GM19023 (cell line): ENCODE results near the gene ACSBG1.

Source experiments
- ATAC-seq: cut with Tn5 transposase; IDR thresholded peaks from one replicate; pipeline ENCODE4 v1.9.1; 2021; ENCODE audit warnings: mild to moderate bottlenecking, moderate library complexity; ENCODE audit not compliant: unreplicated experiment

The ACSBG1 gene

GRCh38 chr15:78140292-78140691, 94.1 kb downstream of the ACSBG1 start:
- no peak for ATAC-seq

- no peak for ATAC-seq
These were observed 94.8 kb downstream of the ACSBG1 start for GRCh38 chr15:78139578-78139977.

GRCh38 chr15:78133801-78134200, 100.6 kb downstream of the ACSBG1 start:
- no peak for ATAC-seq

- peak; percentile 80 for ATAC-seq
These were observed 102.9 kb downstream of the ACSBG1 start, which contains the start of gene CIB2 for GRCh38 chr15:78131295-78132061. TSS of gene CIB2 (minus strand) at chr15:78131445. CDS start at chr15:78131215, 230 bp downstream.

GRCh38 chr15:78130466-78131294, 103.7 kb downstream of the ACSBG1 start:
- peak; percentile 39 for ATAC-seq

GRCh38 chr15:78129751-78130287, 104.5 kb downstream of the ACSBG1 start:
- ATAC-seq, result no peak

GRCh38 chr15:78129077-78129750, 105.2 kb downstream of the ACSBG1 start:
- no peak for ATAC-seq

- ATAC-seq, result no peak
These were observed 106.5 kb downstream of the ACSBG1 start for GRCh38 chr15:78127882-78128281.

- ATAC-seq, result no peak
These were observed 109.1 kb downstream of the ACSBG1 start for GRCh38 chr15:78125267-78125666.

- no peak for ATAC-seq
These were observed 113.8 kb downstream of the ACSBG1 start for GRCh38 chr15:78120523-78120922.
